NCI-H446 treated with DMSO at 0.1 percent for 48 hours (cell line): ENCODE data around the gene SIGLEC8.

Experiments used
- DNase-seq: peaks from one replicate; lab custom pipeline; 2025; lab: John Stamatoyannopoulos, UW

Gene SIGLEC8

GRCh38 chr19:51402117-51402516, 56.1 kb downstream of the SIGLEC8 start:
- no peak for DNase-seq
